Thoracic aorta (tissue), 2 donors: ENCODE measurements around the gene PCBP2. TPM values are rescaled to one million over a fixed set of nuclear protein-coding genes. Genes with fewer than 3 reads are reported as not detected.

ENCODE experiments used
- ATAC-seq: fragments of 150-250 bp; one replicate; pipeline ENCODE4 v1.8.0; 2017; ENCODE audit warnings: low read depth; ENCODE audit not compliant: insufficient number of reproducible peaks, low FRiP score
- DNase-seq: peaks from one replicate; pipeline ENCODE4 v3.0.0-alpha.2; 2020; ENCODE audit warnings: low spot score
- H3K27ac ChIP-seq, 2 donors: fragments of 200-600 bp; sonication (generic); 1 replicate in 1 of 2; 2 replicates in 1 of 2; pipeline ENCODE4 v1.5.1; 2016; ENCODE audit warnings: mild to moderate bottlenecking in 2 of 2, moderate library complexity in 2 of 2
- H3K27me3 ChIP-seq: fragments of 200-600 bp; sonication (generic); replicated peaks from 2 replicates; pipeline ENCODE4 v1.6.0; 2016; ENCODE audit warnings: mild to moderate bottlenecking; ENCODE audit not compliant: insufficient read depth
- H3K36me3 ChIP-seq: fragments of 200-600 bp; sonication (generic); one replicate; pipeline ENCODE4 v1.5.1; 2016
- H3K4me1 ChIP-seq, 2 donors: fragments of 200-600 bp; sonication (generic); 1 replicate in 1 of 2; 2 replicates in 1 of 2; pipeline versions ENCODE4 v1.5.1 to v1.6.0; 2016; ENCODE audit warnings: low read depth in 2 of 2, mild to moderate bottlenecking in 1 of 2; ENCODE audit not compliant: control insufficient read depth in 1 of 2
- H3K4me3 ChIP-seq: fragments of 200-600 bp; sonication (generic); 2 replicates; pipeline ENCODE4 v1.5.1; 2016; ENCODE audit warnings: mild to moderate bottlenecking
- H3K9me3 ChIP-seq: fragments of 200-600 bp; sonication (generic); 2 replicates; pipeline ENCODE4 v1.5.1; 2016
- total RNA-seq, 2 donors: library from RNA; depleted of rRNA; stranded (reverse); fragments of >200 nt; gene quantifications; one replicate each; pipeline versions ENCODE4 v1.1.0 to v1.2.3, GENCODE V29; 2016
- TF ChIP-seq, protein P1 (sequence below): fragments of 200-600 bp; sonication (generic); IDR thresholded peaks from one replicate; pipeline ENCODE4 v1.5.1; 2019; ENCODE audit warnings: antibody characterized with exemption

The PCBP2 gene
- total RNA-seq, 2 donors from 2014 or later = 326 to 466 TPM

DNA sequence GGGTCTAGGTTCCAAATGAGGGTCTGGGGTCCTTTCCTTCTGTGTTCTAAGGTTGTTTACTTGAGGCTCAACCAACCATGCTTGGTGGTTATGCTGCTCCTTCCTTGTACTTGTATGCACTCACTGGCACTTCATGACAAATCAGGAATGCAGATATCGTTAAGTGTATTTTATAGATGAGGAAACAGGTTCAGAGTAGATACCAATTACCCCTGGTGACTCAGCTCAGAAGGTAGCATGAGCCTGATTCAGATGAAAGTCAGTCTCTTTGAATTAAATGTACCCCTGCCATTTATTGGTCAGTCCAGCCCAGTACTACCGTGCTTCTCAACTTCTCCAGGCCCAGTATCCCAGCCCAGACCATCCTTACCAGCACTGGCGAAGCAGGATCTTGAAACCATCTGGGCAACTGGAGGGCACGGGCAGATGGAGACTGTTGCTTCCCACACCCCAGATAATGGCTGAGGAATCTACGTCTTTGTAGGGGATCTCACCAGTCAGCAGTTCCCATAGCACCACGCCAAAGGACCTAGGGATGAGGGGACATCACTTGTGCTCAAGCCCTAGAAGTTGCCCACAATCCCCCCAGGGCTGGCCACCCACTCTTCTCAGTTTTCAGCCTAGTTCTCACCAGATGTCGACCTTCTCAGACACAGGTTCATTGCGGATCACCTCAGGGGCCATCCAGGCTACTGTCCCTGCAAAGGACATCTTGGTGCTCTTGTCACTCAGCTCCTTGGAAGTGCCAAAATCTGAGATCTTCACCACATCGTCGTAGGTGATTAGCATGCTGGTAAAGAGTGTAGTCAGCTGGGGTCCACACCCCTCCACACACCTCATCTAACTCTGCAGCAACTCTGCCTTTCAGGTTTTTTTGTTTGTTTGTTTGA lies 33.0 kb downstream of the PCBP2 start:
- TF ChIP-seq, protein P1, sequence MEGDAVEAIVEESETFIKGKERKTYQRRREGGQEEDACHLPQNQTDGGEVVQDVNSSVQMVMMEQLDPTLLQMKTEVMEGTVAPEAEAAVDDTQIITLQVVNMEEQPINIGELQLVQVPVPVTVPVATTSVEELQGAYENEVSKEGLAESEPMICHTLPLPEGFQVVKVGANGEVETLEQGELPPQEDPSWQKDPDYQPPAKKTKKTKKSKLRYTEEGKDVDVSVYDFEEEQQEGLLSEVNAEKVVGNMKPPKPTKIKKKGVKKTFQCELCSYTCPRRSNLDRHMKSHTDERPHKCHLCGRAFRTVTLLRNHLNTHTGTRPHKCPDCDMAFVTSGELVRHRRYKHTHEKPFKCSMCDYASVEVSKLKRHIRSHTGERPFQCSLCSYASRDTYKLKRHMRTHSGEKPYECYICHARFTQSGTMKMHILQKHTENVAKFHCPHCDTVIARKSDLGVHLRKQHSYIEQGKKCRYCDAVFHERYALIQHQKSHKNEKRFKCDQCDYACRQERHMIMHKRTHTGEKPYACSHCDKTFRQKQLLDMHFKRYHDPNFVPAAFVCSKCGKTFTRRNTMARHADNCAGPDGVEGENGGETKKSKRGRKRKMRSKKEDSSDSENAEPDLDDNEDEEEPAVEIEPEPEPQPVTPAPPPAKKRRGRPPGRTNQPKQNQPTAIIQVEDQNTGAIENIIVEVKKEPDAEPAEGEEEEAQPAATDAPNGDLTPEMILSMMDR = no peak
- Histone ChIP-seq H3K4me3 (no peak overlapping the region), H3K27me3 (no peaks in the 10 kb centered on the region), H3K4me1 (no peaks in the 10 kb centered on the region), H3K9me3 (no peaks in the 10 kb centered on the region), H3K36me3 (peaks cover 56% of the 10 kb centered on the region), H3K27ac (no peak overlapping the region)
- ATAC-seq = no peak
- DNase-seq = no peak

DNA sequence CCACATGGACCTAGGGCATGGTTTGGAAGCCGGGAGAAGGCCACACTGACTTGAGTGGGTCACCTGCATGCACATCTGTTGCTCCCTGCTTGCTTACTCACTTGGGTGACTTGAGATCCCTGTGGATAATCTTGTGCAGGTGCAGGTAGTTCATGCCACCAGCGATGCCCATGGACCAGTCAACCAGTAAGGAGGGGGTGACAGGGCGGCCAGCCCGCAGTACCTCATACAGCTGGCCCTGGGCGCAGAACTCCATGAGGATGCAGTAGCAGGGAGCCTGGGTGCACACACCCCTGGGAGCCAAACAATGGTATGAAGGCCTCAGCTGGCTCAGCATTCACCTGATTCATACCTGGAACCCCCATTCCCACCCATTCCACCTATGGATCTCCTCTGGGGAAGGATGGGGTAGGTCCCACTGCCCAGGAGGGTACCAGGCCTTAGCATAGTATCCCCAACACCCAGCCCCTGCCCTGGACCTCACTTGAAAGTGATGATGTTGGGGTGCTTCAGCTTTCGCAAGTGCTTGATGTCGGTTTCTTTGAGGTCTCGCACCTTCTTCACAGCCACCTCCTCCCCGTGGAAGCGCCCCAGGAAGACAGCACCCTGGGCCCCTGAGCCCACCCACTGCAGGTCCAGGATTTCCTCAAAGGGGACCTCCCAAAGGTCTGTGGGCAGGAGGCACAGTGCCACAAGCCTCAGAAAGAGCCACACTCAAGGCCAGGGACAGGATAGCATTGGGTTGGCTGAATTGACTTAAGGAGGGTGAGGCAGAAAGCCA lies 34.2 kb downstream of the PCBP2 start:
- Histone ChIP-seq H3K27ac (no peak overlapping the region), H3K4me1 (no peaks in the 10 kb centered on the region), H3K27me3 (no peaks in the 10 kb centered on the region), H3K36me3 (peaks cover 46% of the 10 kb centered on the region), H3K9me3 (no peaks in the 10 kb centered on the region), H3K4me3 (no peak overlapping the region)
- DNase-seq = no peak
- TF ChIP-seq, protein P1 = no peak
- ATAC-seq = no peak

DNA sequence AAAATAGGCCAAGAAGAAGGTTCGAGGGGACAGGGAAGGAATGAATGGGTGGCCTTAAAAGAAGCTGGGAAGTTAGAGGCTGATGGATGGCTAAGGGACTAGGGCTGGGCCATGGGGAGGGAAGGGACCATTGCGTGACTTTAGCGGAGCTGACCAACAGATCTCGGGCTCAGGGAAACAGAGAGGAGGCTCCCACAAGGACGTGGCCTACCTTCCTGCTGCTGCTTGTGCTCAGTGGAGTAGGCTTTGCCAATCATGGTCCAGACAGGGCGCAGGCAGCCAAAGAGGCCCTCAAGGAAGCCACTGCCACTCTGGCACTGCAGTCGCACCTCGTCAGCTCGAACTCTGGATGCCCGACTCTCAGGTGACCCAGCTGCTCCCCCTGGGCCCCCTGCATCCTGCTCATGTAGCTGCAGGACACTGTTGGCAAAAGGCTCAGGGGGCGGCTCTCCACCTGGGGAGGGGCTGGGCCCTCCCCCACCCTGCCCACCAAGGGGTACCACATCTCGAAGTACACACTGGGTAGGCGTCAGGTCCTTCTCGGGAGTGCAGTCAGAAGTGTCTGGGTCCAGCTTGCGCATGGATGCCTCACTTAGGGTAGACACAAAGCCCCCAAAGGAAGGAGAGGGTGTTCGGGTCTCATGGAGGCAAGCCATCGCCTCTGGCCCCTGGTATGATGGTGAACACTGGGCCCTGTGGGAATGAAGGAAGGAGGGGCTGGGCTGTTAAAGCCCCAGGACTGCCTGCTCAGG lies 35.0 kb downstream of the PCBP2 start:
- no peak for ATAC-seq
- peaks cover 39% of the 10 kb centered on the region for H3K36me3 ChIP-seq

DNA sequence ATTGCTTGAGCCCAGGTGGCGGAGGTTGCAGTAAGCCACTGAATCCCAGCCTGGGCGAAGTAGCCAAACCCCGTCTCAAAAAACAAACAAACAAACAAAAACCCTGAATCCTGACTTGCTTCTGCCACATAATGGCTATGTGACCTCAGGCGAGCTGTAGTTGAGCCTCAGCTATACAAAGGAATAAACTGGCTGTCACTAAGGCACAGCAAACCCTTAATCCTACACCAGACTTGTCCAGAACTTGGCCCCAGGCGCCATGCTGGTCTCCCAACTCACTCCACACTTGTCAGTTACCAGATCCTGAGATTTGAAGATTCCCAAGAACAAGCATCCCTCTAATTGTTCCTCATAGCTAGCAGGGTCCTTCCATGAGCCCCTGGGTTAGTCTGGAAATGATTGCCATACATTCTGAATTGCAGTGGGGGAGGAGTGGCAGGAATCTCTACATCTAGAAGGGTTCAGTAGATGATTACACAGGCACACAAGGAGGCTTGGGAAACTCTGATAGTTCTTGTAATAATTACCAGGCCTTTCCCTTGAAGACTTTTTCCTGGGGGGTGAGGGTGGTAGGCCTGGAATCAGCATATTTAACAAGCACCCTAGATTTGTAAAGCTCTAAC lies 37.5 kb downstream of the PCBP2 start:
- peaks cover 17% of the 10 kb centered on the region for H3K36me3 ChIP-seq
- no peak overlapping the region for H3K4me3 ChIP-seq
- H3K27me3 ChIP-seq = no peaks in the 10 kb centered on the region
- no peaks in the 10 kb centered on the region for H3K9me3 ChIP-seq
- peaks cover 10 to 25% of the 10 kb centered on the region in 2 donors for H3K4me1 ChIP-seq
- TF ChIP-seq, protein P1 = no peak
- DNase-seq (no peak), ATAC-seq (no peak)
- no peak overlapping the region for H3K27ac ChIP-seq

More for the DNA sequence above, 35.0 kb downstream of the PCBP2 start:
- no peak overlapping the region for H3K27ac ChIP-seq
- H3K4me3 ChIP-seq = no peak overlapping the region
- H3K27me3 ChIP-seq = no peaks in the 10 kb centered on the region
- H3K4me1 ChIP-seq = peaks cover 0 to 5% of the 10 kb centered on the region in 2 donors
- no peak for DNase-seq
- TF ChIP-seq, protein P1 = no peak
- H3K9me3 ChIP-seq = no peaks in the 10 kb centered on the region
